ENCODE results near the gene TMSB4X.
"Not testable (repeated sequence)": the region's sequence is repeated elsewhere in the genome, so short reads cannot be mapped to it uniquely, and the experiment has no call there.

The TMSB4X gene

DNA sequence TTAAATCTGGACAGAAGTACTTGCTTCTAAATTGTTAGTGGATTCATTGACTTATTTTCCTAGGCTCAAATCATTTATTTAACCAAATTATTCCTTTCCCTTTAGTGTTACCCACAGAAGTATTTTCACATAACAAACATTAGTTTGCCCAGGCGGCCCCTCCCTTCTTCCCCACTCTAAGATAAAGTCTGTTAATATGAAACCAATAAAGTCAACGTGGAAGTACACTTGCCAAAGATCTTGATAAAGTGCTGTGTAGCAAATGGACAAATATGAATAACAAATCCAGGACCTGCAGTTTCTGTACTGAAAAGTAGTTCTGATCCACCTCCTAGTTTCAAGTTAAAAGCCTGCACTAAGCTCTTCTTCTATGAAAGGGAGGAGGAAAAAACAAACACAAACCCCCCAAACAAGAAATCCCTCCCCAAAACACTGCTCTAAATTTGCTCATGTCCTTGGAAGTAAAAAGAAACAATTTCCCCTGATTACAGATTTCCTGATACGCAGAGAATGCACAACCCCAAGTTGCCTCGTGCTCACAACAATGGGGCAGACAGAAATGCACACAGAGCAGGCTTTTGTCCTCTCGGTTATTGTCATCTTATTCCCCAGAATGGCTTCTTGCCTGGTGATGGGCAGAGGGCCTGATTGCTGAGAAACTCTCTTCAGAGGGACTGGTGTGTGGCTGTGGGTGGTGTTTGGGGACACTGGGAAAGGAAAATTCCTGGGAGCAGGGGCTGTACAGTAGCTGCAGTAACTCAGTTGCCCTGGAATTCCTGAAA is 23.2 kb downstream of the TMSB4X start:
- DNase-seq = no peak

GRCh38 chrX:12999422-12999821 is 24.5 kb downstream of the TMSB4X start:
- no peak for DNase-seq

DNA sequence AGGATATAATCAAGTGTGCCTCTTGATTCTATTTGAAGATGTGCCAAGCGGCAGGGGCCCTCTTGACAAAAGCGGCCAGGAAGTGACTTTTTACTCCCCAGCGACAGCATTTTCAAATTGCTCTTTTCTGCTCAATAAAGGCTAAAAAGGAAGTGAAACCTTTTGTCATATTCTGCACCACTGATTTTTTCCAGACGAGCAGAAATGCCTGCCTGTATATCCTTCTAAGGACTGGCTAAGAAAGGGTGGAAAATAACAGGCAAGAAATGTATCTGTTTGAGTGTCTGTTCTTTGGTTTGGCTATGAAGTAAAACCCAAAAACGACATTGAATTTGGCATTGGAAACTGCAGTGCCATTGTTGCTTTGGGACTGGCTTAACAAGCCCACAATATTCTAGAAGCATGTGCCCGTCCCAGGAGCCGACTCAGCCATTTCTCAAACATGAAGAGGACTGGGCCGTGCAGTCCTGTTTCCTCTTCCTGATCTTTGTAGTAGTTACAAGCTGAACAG is 25.4 kb downstream of the TMSB4X start:
- DNase-seq = no peak

DNA sequence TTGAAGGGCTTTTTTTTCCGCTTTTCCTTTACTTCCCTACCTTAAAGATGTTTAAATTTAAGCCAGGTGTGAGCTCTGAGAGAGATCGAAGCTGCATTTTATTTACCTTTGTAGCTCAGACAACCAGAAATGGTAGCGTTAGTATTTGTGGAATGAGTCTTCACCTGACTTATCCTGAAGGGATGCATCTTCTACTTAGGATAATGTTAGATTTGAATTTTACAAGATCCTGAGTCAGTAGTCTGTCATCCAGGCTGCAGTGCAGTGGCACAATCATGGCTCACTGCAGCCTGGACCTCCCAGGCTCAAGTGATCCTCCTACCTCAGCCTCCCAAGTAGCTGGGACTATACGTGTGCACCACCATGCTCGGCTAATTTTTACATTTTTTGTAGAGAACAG is 26.2 kb downstream of the TMSB4X start:
- DNase-seq = no peak

DNA sequence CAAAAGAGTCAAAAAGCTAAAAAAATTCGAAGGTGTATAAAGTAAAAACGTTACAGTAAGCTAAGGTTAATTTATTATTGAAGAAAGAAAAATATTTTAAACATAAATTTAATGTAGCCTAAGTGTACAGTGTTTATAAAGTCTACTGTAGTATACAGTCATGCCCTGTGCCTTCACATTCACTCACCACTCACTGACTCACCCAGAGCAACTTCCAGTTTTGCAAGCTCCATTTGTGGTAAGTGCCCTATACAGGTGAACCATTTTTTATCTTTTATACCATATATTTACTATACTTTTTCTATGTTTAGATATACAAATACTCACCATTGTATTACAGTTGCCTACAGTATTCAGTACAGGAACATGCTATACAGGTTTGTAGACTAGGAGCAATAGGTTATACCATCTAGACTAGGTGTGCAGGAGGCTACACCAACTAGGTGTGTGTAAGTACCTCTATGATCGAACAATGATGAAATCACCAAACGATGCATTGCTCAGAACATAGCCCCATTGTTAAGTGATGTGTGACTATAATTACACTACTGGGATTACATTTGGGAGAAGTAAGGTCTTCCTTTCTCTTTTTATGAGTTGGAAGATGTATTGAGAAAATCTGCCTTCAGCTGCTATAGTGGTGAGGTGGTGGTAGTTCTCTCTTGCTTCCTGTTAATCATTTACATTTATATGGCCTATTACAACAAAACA is 27.2 kb downstream of the TMSB4X start:
- DNase-seq = no peak

DNA sequence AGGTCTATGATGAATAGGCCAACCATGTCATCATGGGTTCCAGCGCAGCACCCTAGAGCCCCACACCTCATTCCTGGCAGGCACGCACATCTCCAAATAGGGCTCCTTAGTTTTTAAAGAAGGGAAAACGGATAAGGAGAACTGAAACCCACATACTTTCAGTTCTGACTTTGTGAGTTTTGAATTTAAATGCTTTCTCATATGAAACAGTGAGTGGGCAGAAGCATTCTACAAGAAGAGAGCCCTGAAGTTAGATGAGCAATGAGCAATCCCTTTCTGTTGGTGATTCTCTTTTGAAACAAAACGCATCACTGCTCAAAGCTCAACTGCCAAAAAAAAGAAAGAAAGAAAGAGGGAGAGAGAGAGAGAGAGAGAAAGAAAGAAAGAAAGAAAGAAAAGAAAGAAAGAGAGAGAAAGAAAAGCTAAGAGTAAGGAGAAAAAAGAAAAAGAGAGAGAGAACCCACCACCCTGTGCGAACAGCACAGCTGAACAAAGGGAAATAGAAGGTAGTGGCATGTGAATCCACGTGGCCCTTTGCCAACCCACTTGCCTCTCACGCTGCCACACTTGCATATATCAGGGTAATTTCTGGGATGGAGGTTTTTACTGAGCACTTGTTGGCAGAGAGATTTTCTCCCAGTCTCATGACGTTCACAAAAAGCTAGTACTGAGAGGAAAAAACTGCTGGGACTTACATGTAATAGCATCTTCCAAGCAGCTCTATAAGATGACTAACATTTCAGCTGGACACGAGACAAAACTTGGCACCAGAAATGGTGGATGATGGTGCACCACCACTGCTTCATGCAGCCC is 31.0 kb downstream of the TMSB4X start:
- no peak for DNase-seq

DNA sequence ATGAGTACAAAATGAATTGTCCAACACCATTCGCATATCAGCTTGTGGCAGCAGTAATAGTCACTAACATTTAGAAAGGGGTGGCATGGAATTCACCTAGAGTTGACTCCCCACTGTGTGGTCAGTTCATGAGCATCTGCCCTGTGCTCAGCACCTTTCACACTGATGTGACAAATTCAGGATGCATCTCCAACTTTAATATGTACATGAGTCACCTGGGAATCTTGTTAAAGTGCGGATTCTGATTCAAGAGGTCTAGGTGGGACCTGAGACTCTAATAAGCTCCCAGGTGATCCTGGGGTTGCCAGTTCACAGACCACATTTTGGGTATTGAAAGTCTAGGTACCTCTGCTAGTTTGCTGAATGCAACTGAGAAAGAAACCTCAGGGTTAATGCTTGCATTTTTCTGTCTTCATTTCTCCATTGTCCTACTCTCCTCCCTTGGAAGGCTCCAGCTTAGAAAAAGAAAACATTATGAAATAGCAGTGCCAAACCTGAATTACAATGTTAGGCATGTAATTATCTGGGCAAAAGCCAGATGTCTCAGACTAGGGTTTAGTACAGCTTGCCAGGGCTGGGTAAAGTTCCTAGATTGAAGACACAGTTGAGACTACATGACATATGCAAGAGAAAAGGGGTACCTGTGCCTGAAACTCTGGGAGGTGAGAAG is 32.7 kb downstream of the TMSB4X start:
- DNase-seq = no peak

DNA sequence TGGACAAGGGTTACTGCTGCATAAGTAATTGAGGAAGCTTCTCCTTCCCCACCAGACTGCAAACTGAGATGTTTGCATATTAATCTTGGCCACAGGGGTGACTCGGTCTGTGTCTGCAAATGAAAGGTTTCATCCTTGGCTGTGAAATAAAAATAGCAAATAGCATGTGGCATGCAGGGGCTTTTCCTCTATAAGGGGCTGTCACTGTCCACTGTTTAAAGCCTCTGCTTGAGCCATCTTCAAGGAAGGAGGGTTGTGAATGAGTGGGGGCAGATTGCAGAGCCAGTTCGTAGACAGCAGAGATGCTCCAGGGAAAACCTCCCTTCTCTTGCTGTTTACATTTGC is 33.3 kb downstream of the TMSB4X start:
- DNase-seq = no peak

DNA sequence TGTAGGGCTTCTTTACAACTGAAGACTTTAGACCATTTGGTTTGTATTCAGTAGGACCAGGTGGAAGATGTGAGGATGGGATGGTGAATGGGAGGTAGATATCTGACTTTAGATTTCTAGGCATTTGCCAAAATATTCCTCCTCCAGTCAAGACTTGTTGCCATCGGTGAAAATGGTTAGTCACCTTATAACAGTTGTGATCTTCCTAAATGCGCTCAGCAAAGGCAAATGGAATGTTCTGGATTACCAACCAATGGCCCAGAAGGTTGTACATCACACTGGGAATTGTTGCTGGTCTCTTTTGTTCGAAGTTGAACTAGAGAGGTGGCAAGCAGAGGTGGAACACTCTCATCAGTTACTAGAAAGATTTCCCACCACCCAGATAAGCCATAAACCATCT is 33.9 kb downstream of the TMSB4X start:
- DNase-seq = no peak

GRCh38 chrX:13009273-13009672 is 34.4 kb downstream of the TMSB4X start:
- no peak for DNase-seq

- DNase-seq = no peak
Observed at GRCh38 chrX:13009844-13010243, 34.9 kb downstream of the TMSB4X start.

- DNase-seq = no peak
Observed at GRCh38 chrX:13010546-13010945, 35.6 kb downstream of the TMSB4X start.

DNA sequence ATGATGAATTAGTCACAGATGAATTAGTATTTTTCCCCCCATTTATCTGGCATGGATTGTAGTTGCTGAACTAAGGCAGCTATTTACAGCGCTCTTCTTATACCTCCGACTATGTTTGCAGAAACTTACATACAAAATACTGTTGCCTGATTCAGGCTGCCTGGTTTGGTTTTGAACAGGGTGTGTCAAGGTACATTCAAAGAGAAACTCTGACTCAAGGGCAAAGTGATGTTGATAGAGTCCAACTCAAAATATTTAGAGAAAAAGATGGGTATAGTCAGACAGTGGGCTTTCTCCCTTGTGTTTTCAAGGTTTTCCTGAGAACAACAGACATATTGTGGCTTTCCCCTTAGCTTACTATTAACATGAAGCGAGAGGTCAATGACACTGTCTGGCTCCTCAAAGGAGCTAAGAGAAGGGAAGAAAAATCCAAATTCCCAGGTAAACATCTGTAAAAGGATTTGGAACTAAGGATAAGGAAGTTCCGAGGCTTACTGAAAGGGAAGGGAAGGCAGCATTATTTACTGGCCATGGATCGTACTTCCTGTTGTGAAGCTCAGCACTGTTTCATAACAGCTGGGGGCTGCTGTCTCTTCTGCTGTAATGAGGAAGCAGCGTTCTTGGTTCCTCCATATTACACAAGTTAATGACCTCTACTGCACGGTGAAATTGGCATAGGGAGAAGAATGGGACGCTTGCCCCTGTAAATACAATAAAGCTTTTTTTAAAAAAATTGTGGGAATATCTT is 38.6 kb downstream of the TMSB4X start:
- DNase-seq = peak; percentile 11

GRCh38 chrX:13014111-13015096 is 39.5 kb downstream of the TMSB4X start:
- no peak for DNase-seq

DNA sequence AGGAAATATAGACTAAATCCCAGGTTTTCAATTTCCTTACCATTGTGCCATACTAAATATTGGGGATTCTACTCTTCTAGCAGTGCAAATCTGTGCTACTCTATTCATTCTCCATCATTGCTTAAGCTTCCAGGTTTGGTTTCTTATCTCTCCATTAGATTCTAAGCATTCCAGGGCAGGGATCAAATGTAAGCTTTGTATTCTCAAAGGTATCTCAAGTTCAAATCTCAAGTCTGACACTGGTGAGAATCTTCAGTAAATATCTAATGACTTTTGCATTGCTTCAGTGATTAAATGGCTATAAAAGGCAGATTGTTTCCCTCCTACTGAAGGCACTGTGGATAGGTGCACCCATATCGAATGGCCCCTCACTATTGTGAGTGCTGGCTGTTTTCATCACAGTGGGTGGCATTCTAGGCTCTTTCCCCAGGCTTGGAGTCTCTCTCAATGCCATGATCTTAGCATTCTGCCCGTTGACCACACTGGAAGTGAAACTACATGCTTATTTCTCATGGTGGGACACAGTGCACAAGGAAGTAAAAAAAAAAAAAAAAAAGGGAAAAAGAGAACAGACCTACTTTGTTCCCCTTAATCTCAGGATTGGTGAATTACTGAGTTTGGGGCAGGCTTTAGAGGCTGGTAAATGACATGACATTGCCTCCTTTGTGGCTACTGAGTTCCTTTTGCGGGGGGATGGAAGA is 40.8 kb downstream of the TMSB4X start:
- DNase-seq = no peak

GRCh38 chrX:13016731-13017130 is 41.8 kb downstream of the TMSB4X start:
- DNase-seq = not testable (repeated sequence)

DNA sequence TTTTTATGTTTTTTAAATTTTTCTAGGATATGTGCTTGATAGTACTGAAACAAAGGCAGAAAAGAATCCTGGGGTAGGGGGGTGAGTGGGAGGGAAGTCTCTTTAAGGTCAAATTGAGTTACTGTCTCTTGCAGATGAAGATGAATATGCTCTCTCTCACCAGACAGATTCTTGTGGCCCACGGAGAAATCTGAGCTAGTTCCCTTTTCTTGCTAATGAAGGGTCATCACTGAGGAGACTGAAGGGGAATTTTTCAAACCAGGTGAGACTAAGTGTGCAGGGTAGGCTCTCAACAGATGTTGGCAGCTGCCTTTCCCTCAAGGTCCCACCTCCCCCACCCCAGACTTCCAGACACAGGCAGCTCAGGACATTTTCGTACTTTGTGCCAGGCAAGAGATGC is 48.0 kb downstream of the TMSB4X start:
- no peak for DNase-seq

DNA sequence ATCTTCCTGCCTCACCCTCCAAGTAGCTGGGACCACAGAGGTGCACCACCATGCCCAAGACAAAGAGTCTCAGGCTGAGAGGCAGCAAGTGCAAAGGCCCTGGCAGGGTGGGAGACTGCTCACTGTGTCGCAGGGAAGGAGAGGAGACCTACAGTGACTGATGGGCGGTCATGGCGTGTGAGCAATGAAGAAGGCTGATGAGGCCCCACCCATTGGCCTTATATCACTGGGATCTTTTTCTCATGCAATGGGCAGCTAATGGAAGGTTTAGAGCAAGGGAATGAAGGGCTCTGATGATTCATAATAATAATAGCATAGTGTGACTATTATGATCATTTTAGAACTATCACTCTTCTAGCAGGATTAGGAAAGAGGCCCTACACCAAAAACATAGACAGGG is 48.7 kb downstream of the TMSB4X start:
- DNase-seq = no peak

- no peak for DNase-seq
Observed at GRCh38 chrX:13023979-13024378, 49.1 kb downstream of the TMSB4X start.

GRCh38 chrX:13024986-13025385 is 50.1 kb downstream of the TMSB4X start:
- DNase-seq = no peak

All from GDM1 (cell line).